Erythroblast (primary cell): ENCODE measurements around the gene ABHD4.
"Not testable (repeated sequence)": the region's sequence is repeated elsewhere in the genome, so short reads cannot be mapped to it uniquely, and the experiment has no call there.

Source experiments
- GATA1 ChIP-seq: IDR thresholded peaks from 2 replicates; pipeline ENCODE4 v1.6.1; 2011; ENCODE audit warnings: low read depth, mild to moderate bottlenecking, control low read depth, low read length, moderate library complexity
- POLR2A ChIP-seq: IDR thresholded peaks from 2 replicates; pipeline ENCODE4 v1.6.1; 2011; ENCODE audit warnings: mild to moderate bottlenecking, low read length

GRCh38 chr14:22615765-22616164 lies 17.7 kb downstream of the ABHD4 start:
- not testable (repeated sequence) for TF ChIP-seq POLR2A, GATA1
